Nephron (organoid): ENCODE data around the gene PPFIA4.
A peak's percentile ranks its signal among the peaks of the same experiment; 100 is the strongest.

Experiments
- H3K27ac Mint-ChIP-seq, 3 experiments: 2 replicates each; pipeline ENCODE4 v1.8.0; 2020; ENCODE audit warnings: mixed read lengths in 3 of 3, mild to moderate bottlenecking in 2 of 3, moderate library complexity in 1 of 3
- H3K27me3 Mint-ChIP-seq: 2 replicates; pipeline ENCODE4 v1.8.0; 2021; ENCODE audit warnings: low read depth, mild to moderate bottlenecking, moderate library complexity, mixed read lengths
- H3K36me3 Mint-ChIP-seq: 2 replicates; pipeline ENCODE4 v1.8.0; 2020; ENCODE audit warnings: low read depth, mixed read lengths
- H3K4me1 Mint-ChIP-seq: 2 replicates; pipeline ENCODE4 v1.8.0; 2020; ENCODE audit warnings: mixed read lengths
- H3K4me3 Mint-ChIP-seq, 3 experiments: 2 replicates each; pipeline ENCODE4 v1.8.0; 2020; ENCODE audit warnings: mild to moderate bottlenecking in 3 of 3, mixed read lengths in 3 of 3, moderate library complexity in 2 of 3
- H3K9me3 Mint-ChIP-seq: 2 replicates; pipeline ENCODE4 v1.8.0; 2020; ENCODE audit warnings: mixed read lengths
- CTCF ChIP-seq, 3 experiments: fragments of 200-600 bp; sonication (generic); IDR thresholded peaks; one replicate each; pipeline ENCODE4 v1.5.0; 2021; ENCODE audit warnings: antibody characterized with exemption in 3 of 3; ENCODE audit not compliant: unreplicated experiment in 3 of 3

Gene PPFIA4

GRCh38 chr1:203126866-203127665 is 100.8 kb downstream of the PPFIA4 start:
- H3K4me3 Mint-ChIP-seq = peak overlapping the region; percentile 77 to 83 (median 82)
- H3K4me1 Mint-ChIP-seq = peaks cover 67% of the 10 kb centered on the region
- TF ChIP-seq CTCF (IDR thresholded peaks at IDR 0.05; ENCODE audit: unreplicated experiment in 3 of 3) = no peak
- peak overlapping the region; percentile 22 to 50 (median 34) for H3K27ac Mint-ChIP-seq
- H3K36me3 Mint-ChIP-seq = no peaks in the 10 kb centered on the region
- peaks cover 35% of the 10 kb centered on the region for H3K27me3 Mint-ChIP-seq
- no peaks in the 10 kb centered on the region for H3K9me3 Mint-ChIP-seq

- no peaks in the 10 kb centered on the region for H3K36me3 Mint-ChIP-seq
- H3K4me1 Mint-ChIP-seq = peaks cover 64% of the 10 kb centered on the region
- peaks cover 33% of the 10 kb centered on the region for H3K27me3 Mint-ChIP-seq
- peak within 1 kb of the TSS; percentile 83 to 88 (median 85) for H3K4me3 Mint-ChIP-seq
- peak within 1 kb of the TSS; percentile 22 to 81 (median 40) for H3K27ac Mint-ChIP-seq
- H3K9me3 Mint-ChIP-seq = no peaks in the 10 kb centered on the region
- peak in 1 of 3 experiments; percentile 31 for TF ChIP-seq CTCF (IDR thresholded peaks at IDR 0.05; ENCODE audit: unreplicated experiment in 3 of 3)
These were observed 101.6 kb downstream of the PPFIA4 start, which contains the start of gene ADORA1 for GRCh38 chr1:203127666-203128430. Gene ADORA1, plus strand, starts transcription at chr1:203127726. Its CDS starts 1,116 bp downstream, at chr1:203128842.

GRCh38 chr1:203128431-203128715 is 102.1 kb downstream of the PPFIA4 start:
- Mint-ChIP-seq H3K27ac (peak overlapping the region in 2 of 3 experiments; percentile 40 to 81), H3K9me3 (no peaks in the 10 kb centered on the region)
- no peak for TF ChIP-seq CTCF (IDR thresholded peaks at IDR 0.05; ENCODE audit: unreplicated experiment in 3 of 3)

More at GRCh38 chr1:203128431-203128715, 102.1 kb downstream of the PPFIA4 start:
- Mint-ChIP-seq H3K36me3 (no peaks in the 10 kb centered on the region), H3K4me1 (peaks cover 64% of the 10 kb centered on the region), H3K27me3 (peaks cover 31% of the 10 kb centered on the region), H3K4me3 (peak overlapping the region; percentile 83 to 88 (median 85))
